Breast epithelium (tissue), 4 donors: Measurements from ENCODE around the gene NOX1. TPM values are rescaled to one million over a fixed set of nuclear protein-coding genes. Genes with fewer than 3 reads are reported as not detected.
A peak's percentile ranks its signal among the peaks of the same experiment; 100 is the strongest.

ENCODE experiments used
- DNase-seq, 2 donors: peaks; one replicate each; pipeline ENCODE4 v3.0.0-alpha.2; 2019; ENCODE audit warnings: low spot score in 2 of 2
- H3K27ac ChIP-seq, 2 donors: fragments of 200-600 bp; sonication (generic) in 1 of 2; one replicate each; pipeline ENCODE4 v1.5.1; 2016 to 2019; ENCODE audit warnings: mild to moderate bottlenecking in 1 of 2
- H3K27me3 ChIP-seq, 2 donors: fragments of 200-600 bp; sonication (generic) in 1 of 2; one replicate each; pipeline versions ENCODE4 v1.5.1 to v1.6.0; 2017 to 2019; ENCODE audit warnings: control low read depth in 1 of 2, mild to moderate bottlenecking in 1 of 2
- H3K36me3 ChIP-seq: fragments of 200-600 bp; one replicate; pipeline ENCODE4 v1.5.1; 2019
- H3K4me1 ChIP-seq, 2 donors: fragments of 200-600 bp; sonication (generic); one replicate each; pipeline ENCODE4 v1.5.1; 2016 to 2019; ENCODE audit warnings: control low read depth in 1 of 2
- H3K4me3 ChIP-seq, 3 donors: fragments of 200-600 bp; sonication (generic); 1 replicate in 2 of 3; 2 replicates in 1 of 3; pipeline ENCODE4 v1.5.1; 2016 to 2019; ENCODE audit warnings: mild to moderate bottlenecking in 3 of 3, moderate library complexity in 2 of 3
- H3K9me3 ChIP-seq, 2 donors: fragments of 200-600 bp; sonication (generic) in 1 of 2; one replicate each; pipeline ENCODE4 v1.5.1; 2016 to 2019; ENCODE audit warnings: control low read depth in 1 of 2
- CTCF ChIP-seq, 3 donors: fragments of 450-650 bp; IDR thresholded peaks; one replicate each; pipeline ENCODE4 v1.5.1; 2016 to 2017; ENCODE audit warnings: antibody characterized with exemption in 3 of 3, mild to moderate bottlenecking in 3 of 3, moderate library complexity in 3 of 3
- POLR2A ChIP-seq: fragments of 450-650 bp; IDR thresholded peaks from one replicate; pipeline ENCODE4 v1.6.1; 2016; ENCODE audit warnings: antibody characterized with exemption, mild to moderate bottlenecking, moderate library complexity
- POLR2AphosphoS5 ChIP-seq, 3 donors: sonication (generic); formaldehyde crosslinking; IDR thresholded peaks; one replicate each; pipeline ENCODE4 v1.6.1; 2017; ENCODE audit warnings: antibody characterized with exemption in 3 of 3
- intact Hi-C: fragments of 100-400 bp; cut with DNase I; formaldehyde crosslinking; loops from one replicate; pipeline ENCODE4 v1.15.1; 2023; ENCODE audit warnings: low total_unique reads
- total RNA-seq, 3 donors: library from RNA; depleted of rRNA; stranded (reverse); fragments of >200 nt; gene quantifications; one replicate each; pipeline ENCODE4 v1.1.0, GENCODE V29; 2016

NOX1 gene
- total RNA-seq, 3 donors from 2014 or later = not detected

DNA sequence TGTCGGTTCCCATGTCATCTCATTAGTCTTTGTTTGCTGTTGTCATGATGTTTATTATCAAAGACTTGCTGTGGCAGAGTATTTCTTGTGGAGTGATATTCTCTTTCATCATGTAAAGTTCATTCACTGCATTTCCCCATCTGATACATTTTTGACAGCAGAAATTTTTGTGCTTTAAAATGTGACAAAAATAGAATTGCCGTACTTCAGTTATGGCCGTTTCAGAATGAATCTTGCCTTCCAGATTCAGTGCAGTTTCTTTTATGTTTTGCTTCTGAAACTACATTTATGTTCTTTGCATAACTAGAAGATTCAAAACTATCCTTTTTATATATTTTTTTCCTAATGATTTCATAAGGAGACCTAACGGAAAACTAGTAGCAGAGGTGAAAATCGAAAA lies 44.0 kb downstream of the NOX1 start:
- H3K4me3 ChIP-seq = no peak overlapping the region
- H3K4me1 ChIP-seq = no peaks in the 10 kb centered on the region
- H3K27me3 ChIP-seq = peaks cover 0 to 41% of the 10 kb centered on the region in 2 donors
- intact Hi-C loops = no loop called here
- no peaks in the 10 kb centered on the region for H3K36me3 ChIP-seq
- DNase-seq = no peak
- H3K27ac ChIP-seq = no peak overlapping the region
- H3K9me3 ChIP-seq = no peaks in the 10 kb centered on the region
- TF ChIP-seq CTCF (IDR thresholded peaks at IDR 0.05) (no peak), POLR2A (no peak), POLR2AphosphoS5 (IDR thresholded peaks at IDR 0.05) (no peak)

GRCh38 chrX:100829730-100830129 lies 44.4 kb downstream of the NOX1 start:
- TF ChIP-seq CTCF (IDR thresholded peaks at IDR 0.05) = no peak
- TF ChIP-seq POLR2AphosphoS5 (IDR thresholded peaks at IDR 0.05) = no peak
- no peak for TF ChIP-seq POLR2A
- intact Hi-C loops = no loop called here
- H3K9me3 ChIP-seq = no peaks in the 10 kb centered on the region
- DNase-seq = no peak
- peaks cover 0 to 38% of the 10 kb centered on the region in 2 donors for H3K27me3 ChIP-seq
- H3K4me1 ChIP-seq = no peaks in the 10 kb centered on the region
- H3K36me3 ChIP-seq = no peaks in the 10 kb centered on the region
- no peak overlapping the region for H3K27ac ChIP-seq
- no peak overlapping the region for H3K4me3 ChIP-seq

GRCh38 chrX:100819837-100820666 lies 54.1 kb downstream of the NOX1 start, which contains the start of gene CSTF2:
TSS of gene CSTF2 (plus strand) at chrX:100820391. CDS start at chrX:100820417, 26 bp downstream.
- Histone ChIP-seq H3K27me3 (peaks cover 0 to 44% of the 10 kb centered on the region in 2 donors), H3K36me3 (no peaks in the 10 kb centered on the region), H3K27ac (peak within 1 kb of the TSS; percentile 48 to 62), H3K9me3 (no peaks in the 10 kb centered on the region), H3K4me1 (no peaks in the 10 kb centered on the region), H3K4me3 (peak within 1 kb of the TSS; percentile 55 to 64 (median 61))
- intact Hi-C loops = no loop called here
- DNase-seq = peak; percentile 32 to 58
- no peak for TF ChIP-seq CTCF (IDR thresholded peaks at IDR 0.05)
- no peak for TF ChIP-seq POLR2AphosphoS5 (IDR thresholded peaks at IDR 0.05)
- TF ChIP-seq POLR2A = no peak

DNA sequence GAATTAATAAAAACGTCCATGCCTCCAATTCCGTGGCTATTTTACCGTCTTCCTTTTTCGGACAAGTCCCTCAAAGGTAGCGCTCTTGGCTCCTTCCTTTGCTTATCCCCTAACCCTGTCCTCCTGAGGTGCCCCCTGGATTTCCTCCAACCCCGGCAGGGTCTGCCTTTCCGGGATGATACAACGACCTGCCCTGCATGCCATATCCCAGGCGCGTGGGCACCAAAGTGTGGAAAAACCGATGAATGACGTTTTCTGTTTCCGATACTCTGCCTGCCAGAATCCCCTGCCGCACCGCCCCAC lies 54.7 kb downstream of the NOX1 start:
- Histone ChIP-seq H3K9me3 (peaks cover 0 to 1% of the 10 kb centered on the region in 2 donors), H3K4me3 (peak overlapping the region; percentile 55 to 64 (median 61)), H3K27ac (peak overlapping the region; percentile 48 to 62), H3K27me3 (peaks cover 0 to 49% of the 10 kb centered on the region in 2 donors), H3K36me3 (no peaks in the 10 kb centered on the region), H3K4me1 (no peaks in the 10 kb centered on the region)
- no peak for DNase-seq
- intact Hi-C loops = no loop called here
- TF ChIP-seq POLR2AphosphoS5 (IDR thresholded peaks at IDR 0.05) (no peak), POLR2A (no peak), CTCF (IDR thresholded peaks at IDR 0.05) (no peak)

DNA sequence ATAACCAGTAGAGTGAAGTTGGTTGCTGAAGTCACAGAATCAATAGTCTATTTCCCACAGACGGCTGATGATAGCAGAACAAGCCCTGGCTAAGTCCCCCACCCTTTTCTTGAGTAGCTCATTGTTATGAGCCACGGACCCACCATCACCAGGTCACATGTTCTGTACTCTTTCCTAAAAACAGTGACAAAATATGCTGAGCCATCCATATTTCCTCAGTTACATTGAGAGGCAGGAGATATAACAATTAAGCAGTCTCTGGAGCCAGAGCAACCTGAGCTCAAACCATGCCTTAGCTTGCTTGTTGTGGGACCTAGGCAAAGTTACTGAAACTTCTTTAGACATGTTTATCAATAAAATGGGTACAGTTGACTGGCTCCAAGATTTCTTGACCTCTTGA lies 56.8 kb downstream of the NOX1 start:
- Histone ChIP-seq H3K27ac (no peak overlapping the region), H3K9me3 (peaks cover 0 to 5% of the 10 kb centered on the region in 2 donors), H3K27me3 (peaks cover 0 to 63% of the 10 kb centered on the region in 2 donors), H3K36me3 (no peaks in the 10 kb centered on the region), H3K4me1 (no peaks in the 10 kb centered on the region), H3K4me3 (no peak overlapping the region)
- no peak for DNase-seq
- intact Hi-C loops = no loop called here
- TF ChIP-seq POLR2AphosphoS5 (IDR thresholded peaks at IDR 0.05) = no peak
- no peak for TF ChIP-seq POLR2A
- no peak for TF ChIP-seq CTCF (IDR thresholded peaks at IDR 0.05)
